Cardiac muscle cell (in vitro differentiated cells and primary cell): ENCODE results near the gene CFAP77. TPM values are rescaled to one million over a fixed set of nuclear protein-coding genes. Genes with fewer than 3 reads are reported as not detected.

ENCODE experiments used
- DNase-seq, 2 donors: peaks; one replicate each; pipeline versions ENCODE4 v3.0.0 to v3.0.0-alpha.2; 2010 to 2017; ENCODE audit warnings: low read depth in 1 of 2, low spot score in 1 of 2
- H3K27ac ChIP-seq: fragments of 200-600 bp; sonication (generic); 2 replicates; pipeline ENCODE4 v1.5.1; 2016
- H3K27me3 ChIP-seq: fragments of 200-600 bp; sonication (generic); 2 replicates; pipeline ENCODE4 v1.6.0; 2016; ENCODE audit warnings: control low read depth
- H3K36me3 ChIP-seq: fragments of 200-600 bp; sonication (generic); 2 replicates; pipeline ENCODE4 v1.5.1; 2016; ENCODE audit warnings: control low read depth
- H3K4me1 ChIP-seq: fragments of 200-600 bp; sonication (generic); 2 replicates; pipeline ENCODE4 v1.8.1; 2017; ENCODE audit warnings: low read depth, mild to moderate bottlenecking, mixed run types
- H3K4me3 ChIP-seq: fragments of 200-600 bp; sonication (generic); 2 replicates; pipeline ENCODE4 v1.5.1; 2016; ENCODE audit warnings: mild to moderate bottlenecking
- H3K9me3 ChIP-seq: fragments of 200-600 bp; sonication (generic); 2 replicates; pipeline ENCODE4 v1.5.1; 2017; ENCODE audit warnings: low read depth, mild to moderate bottlenecking, control low read depth
- polyA plus RNA-seq: library from polyadenylated mRNA; unstranded; fragments of >200 nt; fragmentation: Nextera tagmentation; extraction: Ambion mirVana; gene quantifications from 2 replicates; pipeline ENCODE4 v1.2.1, GENCODE V29; 2016
- total RNA-seq: library from RNA; depleted of rRNA; stranded (reverse); fragments of >200 nt; gene quantifications from 2 replicates; pipeline ENCODE4 v1.2.3, GENCODE V29; 2016
- TF ChIP-seq, protein P1 (sequence below): IDR thresholded peaks from 2 replicates; pipeline ENCODE4 v1.5.1; 2012; ENCODE audit warnings: low read depth, mild to moderate bottlenecking, low read length

The CFAP77 gene
- total and polyA plus RNA-seq, 2 experiments from 2014 or later, result 0.46 to 1.5 TPM

DNA sequence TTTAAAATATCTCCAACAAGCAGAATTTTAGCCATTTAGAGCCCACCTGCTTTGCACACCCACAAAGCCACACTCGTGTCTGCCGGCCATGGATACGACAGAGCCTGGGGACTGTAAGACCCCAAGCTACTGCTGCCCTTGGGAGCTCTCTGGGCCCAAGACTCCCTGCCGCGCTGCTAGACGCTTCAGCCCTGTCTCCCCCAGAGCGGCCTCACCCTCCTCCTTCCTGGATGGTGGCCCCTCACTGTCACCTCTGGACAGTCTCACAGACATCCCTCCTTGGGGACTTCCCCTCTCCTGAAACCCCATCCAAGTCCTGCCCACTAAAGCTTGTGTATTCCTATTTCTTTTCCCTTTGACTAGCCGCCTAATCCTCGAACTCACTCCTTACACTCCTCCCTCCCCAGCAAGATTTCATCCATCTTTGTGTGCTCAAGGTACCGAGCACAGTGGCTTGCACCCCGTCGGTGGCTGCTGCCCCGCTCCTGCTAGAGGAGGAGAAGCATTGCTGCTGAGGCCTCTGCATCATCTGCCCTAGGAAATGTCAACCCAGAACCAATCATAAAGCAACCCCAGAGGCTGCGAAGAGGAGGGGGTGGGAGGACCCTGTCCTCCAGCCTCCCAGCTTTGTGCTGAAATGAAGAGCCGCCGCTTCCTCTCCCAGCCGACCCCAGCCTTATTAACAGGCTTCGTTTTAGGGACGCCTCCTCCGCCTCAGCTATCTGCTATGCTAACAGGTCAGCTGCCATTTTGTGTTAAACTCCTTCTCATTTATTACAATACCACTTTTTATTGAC, 71.2 kb downstream of the CFAP77 start:
- DNase-seq, result no peak
- no peak overlapping the region for H3K27ac ChIP-seq
- TF ChIP-seq, protein P1, sequence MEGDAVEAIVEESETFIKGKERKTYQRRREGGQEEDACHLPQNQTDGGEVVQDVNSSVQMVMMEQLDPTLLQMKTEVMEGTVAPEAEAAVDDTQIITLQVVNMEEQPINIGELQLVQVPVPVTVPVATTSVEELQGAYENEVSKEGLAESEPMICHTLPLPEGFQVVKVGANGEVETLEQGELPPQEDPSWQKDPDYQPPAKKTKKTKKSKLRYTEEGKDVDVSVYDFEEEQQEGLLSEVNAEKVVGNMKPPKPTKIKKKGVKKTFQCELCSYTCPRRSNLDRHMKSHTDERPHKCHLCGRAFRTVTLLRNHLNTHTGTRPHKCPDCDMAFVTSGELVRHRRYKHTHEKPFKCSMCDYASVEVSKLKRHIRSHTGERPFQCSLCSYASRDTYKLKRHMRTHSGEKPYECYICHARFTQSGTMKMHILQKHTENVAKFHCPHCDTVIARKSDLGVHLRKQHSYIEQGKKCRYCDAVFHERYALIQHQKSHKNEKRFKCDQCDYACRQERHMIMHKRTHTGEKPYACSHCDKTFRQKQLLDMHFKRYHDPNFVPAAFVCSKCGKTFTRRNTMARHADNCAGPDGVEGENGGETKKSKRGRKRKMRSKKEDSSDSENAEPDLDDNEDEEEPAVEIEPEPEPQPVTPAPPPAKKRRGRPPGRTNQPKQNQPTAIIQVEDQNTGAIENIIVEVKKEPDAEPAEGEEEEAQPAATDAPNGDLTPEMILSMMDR, result no peak
- H3K9me3 ChIP-seq, result no peaks in the 10 kb centered on the region
- no peaks in the 10 kb centered on the region for H3K36me3 ChIP-seq
- H3K27me3 ChIP-seq, result no peaks in the 10 kb centered on the region
- H3K4me1 ChIP-seq, result no peaks in the 10 kb centered on the region
- no peak overlapping the region for H3K4me3 ChIP-seq

DNA sequence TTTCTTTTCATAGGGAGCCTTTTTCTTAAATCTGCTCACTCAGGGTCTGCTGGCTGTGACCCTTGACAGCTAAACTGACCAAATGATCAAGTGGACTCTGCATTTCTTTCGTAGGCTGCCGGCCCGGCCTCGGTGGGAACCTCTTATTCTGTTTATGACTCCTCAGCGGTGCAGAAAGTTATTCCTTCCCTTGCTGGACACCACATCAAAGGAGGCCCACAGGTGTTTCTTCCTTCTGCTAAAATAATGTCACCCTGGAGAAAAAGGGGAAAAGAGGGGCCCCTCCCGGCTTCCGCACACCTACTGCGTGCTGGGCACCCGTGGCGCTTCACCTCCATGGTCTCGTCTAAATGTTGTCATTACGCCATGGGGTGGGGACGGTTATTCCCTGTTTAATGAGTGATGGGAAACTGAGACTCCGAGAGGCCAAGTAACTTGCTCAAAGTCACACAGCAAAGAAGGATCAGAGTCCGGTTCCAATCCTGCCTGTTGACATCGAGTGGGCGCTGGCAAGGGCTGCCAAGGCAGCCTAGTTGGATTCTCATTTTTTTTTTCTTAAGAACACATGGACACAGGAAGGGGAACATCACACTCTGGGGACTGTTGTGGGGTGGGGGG, 72.3 kb downstream of the CFAP77 start:
- TF ChIP-seq, protein P1, result no peak
- Histone ChIP-seq H3K9me3 (no peaks in the 10 kb centered on the region), H3K27ac (no peak overlapping the region), H3K4me3 (no peak overlapping the region), H3K27me3 (no peaks in the 10 kb centered on the region), H3K36me3 (no peaks in the 10 kb centered on the region), H3K4me1 (no peaks in the 10 kb centered on the region)
- no peak for DNase-seq

DNA sequence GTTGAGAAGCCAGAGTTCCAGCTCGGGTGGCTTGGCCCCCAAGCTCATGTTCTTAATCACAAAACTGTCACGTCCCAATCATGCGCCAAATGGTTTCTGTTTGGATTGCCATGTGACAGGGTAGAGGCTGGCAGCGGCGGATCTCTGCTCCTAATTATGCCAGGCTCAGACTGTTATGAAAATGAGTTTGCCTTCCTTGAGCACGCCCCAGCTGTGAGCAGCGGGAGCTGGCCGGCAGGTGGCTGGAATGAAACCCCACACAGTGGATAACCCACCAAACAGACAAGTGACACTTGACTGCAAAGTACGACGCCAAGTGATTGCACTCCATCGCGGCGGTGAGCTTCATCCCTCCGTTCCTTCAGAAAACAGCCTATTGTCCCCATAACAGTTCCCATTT, 75.4 kb downstream of the CFAP77 start:
- no peak for DNase-seq
- Histone ChIP-seq H3K4me1 (no peaks in the 10 kb centered on the region), H3K27ac (no peak overlapping the region), H3K9me3 (no peaks in the 10 kb centered on the region), H3K36me3 (no peaks in the 10 kb centered on the region), H3K4me3 (no peak overlapping the region), H3K27me3 (no peaks in the 10 kb centered on the region)
- TF ChIP-seq, protein P1, result no peak

DNA sequence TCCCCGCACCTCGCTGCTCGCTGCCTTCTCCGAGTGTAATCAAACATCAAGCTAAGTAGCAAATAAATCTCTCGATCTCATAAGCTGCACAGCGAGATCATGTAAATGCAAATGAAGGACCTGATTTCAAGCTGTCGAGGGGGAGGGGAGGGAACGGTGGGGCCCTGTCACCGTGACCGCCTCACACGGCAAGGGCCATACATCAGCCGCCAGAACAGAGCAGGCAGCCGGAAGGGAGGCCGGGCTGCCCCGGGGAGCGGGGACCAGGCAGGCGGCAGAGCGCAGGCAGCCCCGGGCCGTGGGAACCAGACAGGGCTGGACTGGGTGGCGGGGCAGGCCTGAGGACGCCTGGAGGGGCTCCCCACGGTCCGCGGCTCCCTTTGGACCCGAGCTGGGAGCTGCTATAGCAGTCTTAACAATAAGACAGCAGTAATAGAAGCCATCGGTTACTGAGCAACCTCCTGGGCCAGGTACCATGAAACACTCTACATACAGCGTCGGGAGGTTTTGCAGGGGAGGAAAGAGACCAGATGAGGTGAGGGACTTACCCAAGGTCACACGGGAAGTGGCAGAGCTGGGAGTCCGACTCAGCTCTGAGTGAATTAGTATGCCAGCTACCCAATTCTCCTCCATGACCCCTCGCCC, 76.8 kb downstream of the CFAP77 start:
- DNase-seq, result no peak
- Histone ChIP-seq H3K36me3 (no peaks in the 10 kb centered on the region), H3K27ac (no peak overlapping the region), H3K27me3 (no peaks in the 10 kb centered on the region), H3K4me3 (no peak overlapping the region), H3K9me3 (no peaks in the 10 kb centered on the region), H3K4me1 (no peaks in the 10 kb centered on the region)
- TF ChIP-seq, protein P1, result no peak

DNA sequence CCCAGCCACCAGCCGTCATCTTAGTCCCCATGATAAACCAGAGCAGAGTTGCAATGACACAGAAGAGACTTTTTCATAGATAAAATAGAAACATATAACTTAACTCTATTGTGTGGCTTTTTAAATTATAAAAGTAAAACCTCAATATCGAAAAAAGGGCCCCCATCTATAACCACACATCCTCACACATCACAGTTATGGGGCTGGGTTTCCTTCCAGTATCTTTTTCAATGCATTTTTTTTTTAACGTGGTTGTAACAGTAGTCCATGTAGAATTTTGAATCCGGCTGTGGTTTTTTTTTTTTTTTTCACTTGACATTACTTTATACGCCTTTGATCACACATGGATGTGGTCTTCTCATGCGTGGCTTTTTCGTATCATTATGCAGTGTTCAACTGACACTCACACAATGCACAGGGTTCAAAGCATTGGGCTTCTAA, 77.4 kb downstream of the CFAP77 start:
- H3K27ac ChIP-seq, result no peak overlapping the region
- no peaks in the 10 kb centered on the region for H3K36me3 ChIP-seq
- no peaks in the 10 kb centered on the region for H3K9me3 ChIP-seq
- TF ChIP-seq, protein P1, result no peak
- H3K4me1 ChIP-seq, result no peaks in the 10 kb centered on the region
- no peak for DNase-seq
- no peak overlapping the region for H3K4me3 ChIP-seq
- no peaks in the 10 kb centered on the region for H3K27me3 ChIP-seq
